NCI-H1105 (cell line): ENCODE measurements around the gene DEFB124.

Experiments used
- DNase-seq: peaks from one replicate; lab custom pipeline; 2025; lab: John Stamatoyannopoulos, UW

Gene DEFB124

DNA sequence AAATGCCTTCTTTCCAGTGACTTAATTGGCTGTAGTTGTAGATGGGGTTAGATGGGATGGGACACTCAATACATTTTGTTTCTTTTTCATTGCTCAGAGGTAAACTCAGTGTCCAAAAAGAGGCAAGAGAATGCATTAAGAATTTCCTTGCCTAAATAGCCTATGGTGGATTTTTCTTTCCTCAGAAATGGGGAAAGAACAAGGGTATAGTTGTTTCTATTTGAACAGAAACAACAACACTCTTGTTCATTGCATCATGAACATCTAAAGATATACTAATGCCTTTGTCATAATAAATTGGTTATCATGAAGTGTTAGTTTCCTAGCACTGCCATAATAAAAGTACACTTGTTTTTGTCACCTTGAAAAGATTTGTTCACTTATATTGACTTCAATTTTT lies 49.1 kb downstream of the DEFB124 start:
- no peak for DNase-seq

DNA sequence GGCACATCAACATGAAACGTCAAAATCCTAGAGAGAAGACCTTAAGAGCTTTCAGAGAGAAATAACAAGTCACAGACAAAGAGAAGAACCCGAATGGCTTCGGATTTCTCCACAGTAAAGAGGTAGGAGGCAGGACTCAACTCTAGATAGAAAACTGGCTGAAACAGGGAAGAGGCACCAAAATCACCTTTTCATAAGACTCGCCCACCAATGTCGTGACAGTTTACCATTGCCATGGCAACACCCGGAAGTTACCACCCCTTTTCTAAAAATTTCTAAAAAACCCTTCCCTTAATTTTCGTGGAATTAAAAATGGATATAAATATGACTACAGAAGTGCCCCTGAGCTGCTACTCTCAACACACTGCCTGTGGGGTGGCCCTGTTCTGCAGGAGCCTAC lies 56.6 kb downstream of the DEFB124 start:
- DNase-seq: no peak

DNA sequence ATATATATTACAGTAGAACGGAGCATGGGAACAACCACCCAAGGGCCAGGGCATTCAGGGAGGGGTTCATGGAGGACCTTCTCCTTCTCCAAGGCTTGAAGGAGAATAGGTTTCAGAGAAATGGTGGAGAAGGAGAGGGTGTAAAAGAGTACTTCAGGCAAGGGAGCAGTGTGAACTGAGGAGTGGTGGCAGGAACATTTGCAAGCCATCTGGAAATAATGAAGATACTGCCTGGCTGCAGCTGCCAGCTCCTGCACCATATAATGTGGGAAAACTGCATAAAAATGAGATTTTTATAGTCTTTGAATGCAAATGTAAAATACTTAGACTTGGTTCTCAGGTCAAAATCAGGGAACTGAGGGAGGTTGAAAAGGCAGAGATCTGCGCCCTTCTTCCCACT lies 59.3 kb downstream of the DEFB124 start:
- no peak for DNase-seq
